HepG2 (cell line): ENCODE data around the gene PTPRM. TPM values are rescaled to one million over a fixed set of nuclear protein-coding genes. Genes with fewer than 3 reads are reported as not detected.

Experiments used
- ATAC-seq: fragments of 200-7000 bp; cut with Tn5 transposase; 3 replicates; pipeline ENCODE4 v1.9.1; 2020; ENCODE audit warnings: mild to moderate bottlenecking, moderate library complexity
- BruUV-seq: library from RNA; stranded (reverse); fragments of 400-500 nt; replicated peaks from 2 replicates; lab custom pipeline; 2021; lab: Mats Ljungman, UMichigan
- CTCF ChIA-PET: fragments of 300-600 bp; formaldehyde crosslinking; extraction: SDS; loops from one replicate; lab custom pipeline; 2021; ENCODE audit warnings: low total read pairs, inconsistent platforms, low intra/inter-chr PET ratio; lab: Yijun Ruan, JAX
- POLR2A ChIA-PET: fragments of 350-600 bp; sonication (Branson Sonifier 250); formaldehyde crosslinking; loops from one replicate; lab custom pipeline; 2020; ENCODE audit warnings: antibody characterized with exemption, inconsistent platforms; lab: Yijun Ruan, JAX
- DNase-seq: peaks from one replicate; pipeline ENCODE4 v3.0.0-alpha.2; 2015; ENCODE audit warnings: low spot score
- FAIRE-seq: peaks from 3 replicates; lab custom pipeline; 2011; peaks lifted over from hg19 to GRCh38; lab: Jason Lieb, UNC
- H2AFZ ChIP-seq: one replicate; pipeline ENCODE4 v1.6.1; 2011; ENCODE audit warnings: low read length, inconsistent platforms
- H3K27ac ChIP-seq: fragments of 300-600 bp; 3 replicates; pipeline ENCODE4 v1.8.0; 2011; ENCODE audit warnings: mixed run types, mild to moderate bottlenecking, mixed read lengths, low read length, inconsistent platforms; ENCODE audit not compliant: insufficient read depth; ENCODE audit errors: extremely low read length
- H3K27me3 ChIP-seq, 2 experiments: fragments of 200-600 bp in 1 of 2; 2 replicates in 1 of 2; 3 replicates in 1 of 2; pipeline versions ENCODE4 v1.6.0 to v1.8.0; 2011; ENCODE audit warnings: low read length in 2 of 2, mild to moderate bottlenecking in 2 of 2, moderate library complexity in 2 of 2, inconsistent platforms in 1 of 2; ENCODE audit not compliant: insufficient read depth in 2 of 2, control insufficient read depth in 1 of 2
- H3K36me3 ChIP-seq, 2 experiments: fragments of 200-600 bp in 1 of 2; replicated peaks in 1 of 2; 2 replicates in 1 of 2; 3 replicates in 1 of 2; pipeline versions ENCODE4 v1.5.1 to v1.8.0; 2011; ENCODE audit warnings: low read length in 2 of 2, inconsistent platforms in 1 of 2; ENCODE audit not compliant: insufficient read depth in 2 of 2, control insufficient read depth in 1 of 2
- H3K4me1 ChIP-seq: 2 replicates; pipeline ENCODE4 v1.5.1; 2012; ENCODE audit warnings: low read length, inconsistent platforms; ENCODE audit not compliant: insufficient read depth
- H3K4me2 ChIP-seq: 2 replicates; pipeline ENCODE4 v1.6.0; 2011; ENCODE audit warnings: low read depth, low read length, inconsistent platforms
- H3K4me3 ChIP-seq, 3 experiments: fragments of 200-600 bp in 1 of 3; sonication (generic), shearing (Covaris generic) in 1 of 3; replicated peaks in 1 of 3; 2 replicates each; pipeline ENCODE4 v1.5.1; 2011 to 2016; ENCODE audit warnings: low read length in 3 of 3, inconsistent platforms in 2 of 3, low read depth in 2 of 3, mild to moderate bottlenecking in 2 of 3, control low read depth in 1 of 3, mixed read lengths in 1 of 3; ENCODE audit not compliant: insufficient read depth in 1 of 3
- H3K79me2 ChIP-seq: one replicate; pipeline ENCODE4 v1.6.1; 2011; ENCODE audit warnings: low read length, inconsistent platforms; ENCODE audit not compliant: insufficient read depth
- H3K9ac ChIP-seq: 2 replicates; pipeline ENCODE4 v1.6.0; 2011; ENCODE audit warnings: mild to moderate bottlenecking, low read depth, low read length, inconsistent platforms; ENCODE audit not compliant: insufficient read depth
- H3K9me3 ChIP-seq: 2 replicates; pipeline ENCODE4 v1.5.1; 2012; ENCODE audit warnings: mild to moderate bottlenecking, low read length
- H4K20me1 ChIP-seq: 2 replicates; pipeline ENCODE4 v1.6.0; 2011; ENCODE audit warnings: inconsistent platforms, mild to moderate bottlenecking, low read length, moderate library complexity; ENCODE audit not compliant: insufficient read depth
- ATF1 ChIP-seq: IDR thresholded peaks from 2 replicates; pipeline ENCODE4 v1.6.1; 2016; ENCODE audit warnings: mild to moderate bottlenecking, control low read depth
- HNF4A ChIP-seq: sonication (generic); formaldehyde crosslinking; IDR thresholded peaks from 2 replicates; pipeline ENCODE4 v1.4.0; 2020; ENCODE audit warnings: missing genetic modification reagents
- KDM3A ChIP-seq: IDR thresholded peaks from 2 replicates; pipeline ENCODE4 v1.6.1; 2018; ENCODE audit warnings: low read depth, missing compliant biosample characterization
- PAWR ChIP-seq: sonication (generic); formaldehyde crosslinking; IDR thresholded peaks from 2 replicates; pipeline ENCODE4 v1.4.0; 2020; ENCODE audit warnings: missing genetic modification reagents, mild to moderate bottlenecking, borderline replicate concordance
- SIN3B ChIP-seq: fragments of 150-350 bp; IDR thresholded peaks from 2 replicates; pipeline ENCODE4 v1.6.1; 2014; ENCODE audit warnings: low read length
- SP2 ChIP-seq: sonication (generic); formaldehyde crosslinking; IDR thresholded peaks from 2 replicates; pipeline ENCODE4 v1.5.1; 2020; ENCODE audit warnings: mild to moderate bottlenecking, missing genetic modification reagents
- TRIM24 ChIP-seq: sonication (generic); formaldehyde crosslinking; IDR thresholded peaks from 2 replicates; pipeline ENCODE4 v1.8.0; 2022; ENCODE audit warnings: mild to moderate bottlenecking, missing genetic modification reagents
- ZMYM2 ChIP-seq: sonication (generic); formaldehyde crosslinking; IDR thresholded peaks from 2 replicates; pipeline ENCODE4 v1.8.0; 2022; ENCODE audit warnings: mild to moderate bottlenecking, missing genetic modification reagents
- ZNF558 ChIP-seq: sonication (generic); formaldehyde crosslinking; IDR thresholded peaks from 2 replicates; pipeline ENCODE4 v1.9.0; 2022; ENCODE audit warnings: mild to moderate bottlenecking, missing genetic modification reagents, borderline replicate concordance
- ZNF761 ChIP-seq: sonication (generic); formaldehyde crosslinking; conservative IDR thresholded peaks from 2 replicates; pipeline ENCODE4 v1.4.0; 2020; ENCODE audit warnings: mild to moderate bottlenecking, missing genetic modification reagents
- ZNF768 ChIP-seq: sonication (generic); formaldehyde crosslinking; IDR thresholded peaks from 2 replicates; pipeline ENCODE4 v1.4.0; 2020; ENCODE audit warnings: missing genetic modification reagents
- WGBS: methylation state at CpG from one replicate; pipeline ENCODE4 v1.1.6; 2017; ENCODE audit warnings: low lambda C conversion rate; 5-methylcytosine and 5-hydroxymethylcytosine counted together
- in situ Hi-C: cut with HindIII; loops from 2 replicates; pipeline ENCODE4 v1.10.0; 2017; ENCODE audit warnings: low pct_unique_long_range_greater_than_20kb; ENCODE audit not compliant: extremely low pct_ligation_motif_present
- intact Hi-C: fragments of 100-400 bp; cut with micrococcal nuclease; formaldehyde crosslinking; loops from one replicate; pipeline ENCODE4 v1.10.0; 2022; ENCODE audit not compliant: unreplicated experiment
- polyA plus RNA-seq, 8 experiments: library from polyadenylated mRNA; depleted of rRNA in 3 of 8; stranded (reverse) in 7 of 8; unstranded in 1 of 8; fragments of >200 nt; fragmentation: Illumina TruSeq in 4 of 8; extraction: Trizol in 4 of 8; gene quantifications; 2 replicates each; pipeline versions ENCODE4 v1.2.1 to v1.2.3, GENCODE V29; 2011 to 2016; ENCODE audit warnings: low read depth in 4 of 8, missing spikeins in 1 of 8, mixed read lengths in 1 of 8; ENCODE audit not compliant: insufficient read depth in 1 of 8
- total RNA-seq, 5 experiments: library from RNA; depleted of rRNA; stranded (reverse); fragments of >200 nt; fragmentation: Illumina TruSeq; extraction: Trizol; gene quantifications; 2 replicates each; pipeline ENCODE4 v1.2.3, GENCODE V29; 2016; ENCODE audit warnings: low read depth in 1 of 5
- TF ChIP-seq, protein P1 (sequence below): sonication (generic); formaldehyde crosslinking; IDR thresholded peaks from one replicate; pipeline ENCODE4 v1.5.1; 2020; ENCODE audit warnings: mild to moderate bottlenecking, missing genetic modification reagents; ENCODE audit errors: not compliant biosample characterization

Gene PTPRM
- total and polyA plus RNA-seq, 2 of the 13 experiments (the other 11 are each of a cell fraction or from before 2014, with no cell fraction given), result 12.6 to 108 TPM

DNA sequence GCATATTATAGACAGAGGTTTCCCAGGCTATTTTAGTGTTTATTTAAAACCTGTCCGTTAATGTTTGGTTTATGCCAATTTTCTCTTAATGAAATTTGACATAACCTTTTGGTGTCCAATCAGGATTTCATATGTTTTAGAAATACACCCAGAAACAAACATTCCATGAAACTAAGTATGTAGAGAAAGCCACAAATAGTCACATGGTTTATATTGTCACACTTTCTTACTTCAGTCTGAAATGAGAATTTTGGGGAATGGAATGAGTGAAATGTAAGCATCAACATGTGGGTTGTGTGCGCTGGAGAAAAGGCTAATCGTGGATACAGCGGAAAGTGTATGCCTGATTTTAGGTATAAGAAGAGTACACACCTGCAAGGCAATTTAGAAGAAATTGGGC lies 765.2 kb downstream of the PTPRM start:
- no peak for ATAC-seq
- Histone ChIP-seq H3K9me3 (no peaks in the 10 kb centered on the region), H3K27me3 (no peaks in the 10 kb centered on the region), H3K4me3 (no peak overlapping the region), H2AFZ (no peak overlapping the region), H3K79me2 (no peaks in the 10 kb centered on the region), H3K4me1 (peaks cover 13% of the 10 kb centered on the region), H3K4me2 (no peak overlapping the region), H3K36me3 (no peaks in the 10 kb centered on the region), H3K9ac (no peak overlapping the region), H4K20me1 (no peaks in the 10 kb centered on the region), H3K27ac (no peak overlapping the region)
- CTCF ChIA-PET, result no interaction called here
- no peak for FAIRE-seq
- no TSS peak for BruUV-seq
- no peak for DNase-seq
- WGBS, result 95% methylated on average over 4 of the region's 4 CpGs
- intact Hi-C loops, result no loop called here
- POLR2A ChIA-PET, result no interaction called here
- no peak for TF ChIP-seq SP2 (CRISPR knock-in tag)
- no peak for TF ChIP-seq ZNF558 (CRISPR knock-in tag)
- TF ChIP-seq TRIM24, result no peak
- no peak for TF ChIP-seq SIN3B
- TF ChIP-seq ATF1 (CRISPR knock-in tag), result no peak
- no peak for TF ChIP-seq ZNF761
- no peak for TF ChIP-seq ZNF768 (CRISPR knock-in tag)
- no peak for TF ChIP-seq KDM3A (CRISPR knock-in tag)
- no peak for TF ChIP-seq PAWR (CRISPR knock-in tag)
- TF ChIP-seq HNF4A (CRISPR knock-in tag), result no peak
- TF ChIP-seq, protein P1, sequence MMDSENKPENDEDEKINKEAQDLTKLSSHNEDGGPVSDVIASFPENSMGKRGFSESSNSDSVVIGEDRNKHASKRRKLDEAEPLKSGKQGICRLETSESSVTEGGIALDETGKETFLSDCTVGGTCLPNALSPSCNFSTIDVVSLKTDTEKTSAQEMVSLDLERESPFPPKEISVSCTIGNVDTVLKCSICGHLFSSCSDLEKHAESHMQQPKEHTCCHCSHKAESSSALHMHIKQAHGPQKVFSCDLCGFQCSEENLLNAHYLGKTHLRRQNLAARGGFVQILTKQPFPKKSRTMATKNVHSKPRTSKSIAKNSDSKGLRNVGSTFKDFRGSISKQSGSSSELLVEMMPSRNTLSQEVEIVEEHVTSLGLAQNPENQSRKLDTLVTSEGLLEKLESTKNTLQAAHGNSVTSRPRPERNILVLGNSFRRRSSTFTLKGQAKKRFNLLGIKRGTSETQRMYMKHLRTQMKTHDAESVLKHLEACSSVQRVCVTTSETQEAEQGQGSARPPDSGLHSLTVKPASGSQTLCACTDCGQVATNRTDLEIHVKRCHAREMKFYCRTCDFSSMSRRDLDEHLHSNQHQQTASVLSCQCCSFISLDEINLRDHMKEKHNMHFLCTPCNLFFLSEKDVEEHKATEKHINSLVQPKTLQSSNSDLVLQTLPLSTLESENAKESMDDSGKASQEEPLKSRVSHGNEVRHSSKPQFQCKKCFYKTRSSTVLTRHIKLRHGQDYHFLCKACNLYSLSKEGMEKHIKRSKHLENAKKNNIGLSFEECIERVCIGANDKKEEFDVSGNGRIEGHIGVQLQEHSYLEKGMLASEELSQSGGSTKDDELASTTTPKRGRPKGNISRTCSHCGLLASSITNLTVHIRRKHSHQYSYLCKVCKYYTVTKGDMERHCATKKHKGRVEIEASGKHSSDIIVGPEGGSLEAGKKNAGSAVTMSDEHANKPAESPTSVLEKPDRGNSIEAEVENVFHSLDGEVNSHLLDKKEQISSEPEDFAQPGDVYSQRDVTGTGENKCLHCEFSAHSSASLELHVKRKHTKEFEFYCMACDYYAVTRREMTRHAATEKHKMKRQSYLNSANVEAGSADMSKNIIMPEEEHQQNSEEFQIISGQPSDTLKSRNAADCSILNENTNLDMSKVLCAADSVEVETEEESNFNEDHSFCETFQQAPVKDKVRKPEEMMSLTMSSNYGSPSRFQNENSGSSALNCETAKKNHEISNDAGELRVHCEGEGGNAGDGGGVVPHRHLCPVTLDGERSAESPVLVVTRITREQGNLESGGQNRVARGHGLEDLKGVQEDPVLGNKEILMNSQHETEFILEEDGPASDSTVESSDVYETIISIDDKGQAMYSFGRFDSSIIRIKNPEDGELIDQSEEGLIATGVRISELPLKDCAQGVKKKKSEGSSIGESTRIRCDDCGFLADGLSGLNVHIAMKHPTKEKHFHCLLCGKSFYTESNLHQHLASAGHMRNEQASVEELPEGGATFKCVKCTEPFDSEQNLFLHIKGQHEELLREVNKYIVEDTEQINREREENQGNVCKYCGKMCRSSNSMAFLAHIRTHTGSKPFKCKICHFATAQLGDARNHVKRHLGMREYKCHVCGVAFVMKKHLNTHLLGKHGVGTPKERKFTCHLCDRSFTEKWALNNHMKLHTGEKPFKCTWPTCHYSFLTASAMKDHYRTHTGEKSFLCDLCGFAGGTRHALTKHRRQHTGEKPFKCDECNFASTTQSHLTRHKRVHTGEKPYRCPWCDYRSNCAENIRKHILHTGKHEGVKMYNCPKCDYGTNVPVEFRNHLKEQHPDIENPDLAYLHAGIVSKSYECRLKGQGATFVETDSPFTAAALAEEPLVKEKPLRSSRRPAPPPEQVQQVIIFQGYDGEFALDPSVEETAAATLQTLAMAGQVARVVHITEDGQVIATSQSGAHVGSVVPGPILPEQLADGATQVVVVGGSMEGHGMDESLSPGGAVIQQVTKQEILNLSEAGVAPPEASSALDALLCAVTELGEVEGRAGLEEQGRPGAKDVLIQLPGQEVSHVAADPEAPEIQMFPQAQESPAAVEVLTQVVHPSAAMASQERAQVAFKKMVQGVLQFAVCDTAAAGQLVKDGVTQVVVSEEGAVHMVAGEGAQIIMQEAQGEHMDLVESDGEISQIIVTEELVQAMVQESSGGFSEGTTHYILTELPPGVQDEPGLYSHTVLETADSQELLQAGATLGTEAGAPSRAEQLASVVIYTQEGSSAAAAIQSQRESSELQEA (CRISPR knock-in tag), result no peak
- TF ChIP-seq ZMYM2 (CRISPR knock-in tag), result no peak
- in situ Hi-C loops, result no loop called here
